H1 (cell line): ENCODE data around the gene PGM1. TPM values are rescaled to one million over a fixed set of nuclear protein-coding genes. Genes with fewer than 3 reads are reported as not detected.

ENCODE experiments used
- YY1 ChIP-seq: IDR thresholded peaks from 2 replicates; pipeline ENCODE4 v1.6.1; 2011; ENCODE audit warnings: low read depth, mild to moderate bottlenecking, low read length
- polyA plus RNA-seq, 7 experiments: library from polyadenylated mRNA; depleted of rRNA in 3 of 7; stranded (reverse) in 5 of 7; unstranded in 2 of 7; fragments of >200 nt in 5 of 7; fragments of 200-250 nt in 2 of 7; gene quantifications; 1 replicate in 5 of 7; 2 replicates in 1 of 7; 4 replicates in 1 of 7; pipeline versions ENCODE4 v1.2.1 to v1.2.3, GENCODE V29; 2011 to 2013; ENCODE audit warnings: missing spikeins in 2 of 7, mixed read lengths in 2 of 7
- total RNA-seq: library from RNA; stranded (reverse); fragmentation: NEBNext Ultra II Directional; extraction: Animal tissue kit (Norgen Biotek cat#: 25700); gene quantifications from 2 replicates; pipeline ENCODE4 v1.2.1, GENCODE V29; 2021
- TF ChIP-seq, protein P1 (sequence below), 3 experiments: IDR thresholded peaks; 1 replicate in 2 of 3; 2 replicates in 1 of 3; pipeline versions ENCODE4 v1.5.1 to v1.6.1; 2011; ENCODE audit warnings: low read length in 3 of 3, mild to moderate bottlenecking in 3 of 3, inconsistent platforms in 2 of 3, low read depth in 1 of 3, moderate library complexity in 1 of 3; ENCODE audit not compliant: insufficient read depth in 1 of 3; ENCODE audit errors: control extremely low read depth in 1 of 3

Gene PGM1
- total and polyA plus RNA-seq, 2 of the 8 experiments (the other 6 are each of a cell fraction or from before 2014, with no cell fraction given), result 33.0 to 65.4 TPM

DNA sequence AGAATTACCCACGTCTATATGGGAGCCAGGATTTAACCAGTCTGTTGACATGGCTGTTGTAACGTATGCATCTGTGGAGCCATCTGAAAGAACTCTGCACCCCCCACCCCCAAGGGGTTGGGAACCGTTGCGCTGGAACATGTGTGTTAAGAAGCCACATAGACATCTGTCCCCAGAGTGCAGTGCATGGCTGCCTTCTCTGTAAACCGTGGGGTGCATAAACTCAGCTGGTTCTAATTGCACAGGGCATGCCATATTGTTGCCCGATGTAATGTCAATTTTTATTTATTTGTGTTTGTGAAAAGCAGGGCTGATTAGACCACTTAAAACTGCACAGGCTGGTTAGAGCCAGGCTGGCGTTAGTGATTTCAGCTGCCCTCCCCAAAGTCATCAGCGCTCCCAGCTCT is 110.5 kb downstream of the PGM1 start (continued):
- TF ChIP-seq, protein P1, sequence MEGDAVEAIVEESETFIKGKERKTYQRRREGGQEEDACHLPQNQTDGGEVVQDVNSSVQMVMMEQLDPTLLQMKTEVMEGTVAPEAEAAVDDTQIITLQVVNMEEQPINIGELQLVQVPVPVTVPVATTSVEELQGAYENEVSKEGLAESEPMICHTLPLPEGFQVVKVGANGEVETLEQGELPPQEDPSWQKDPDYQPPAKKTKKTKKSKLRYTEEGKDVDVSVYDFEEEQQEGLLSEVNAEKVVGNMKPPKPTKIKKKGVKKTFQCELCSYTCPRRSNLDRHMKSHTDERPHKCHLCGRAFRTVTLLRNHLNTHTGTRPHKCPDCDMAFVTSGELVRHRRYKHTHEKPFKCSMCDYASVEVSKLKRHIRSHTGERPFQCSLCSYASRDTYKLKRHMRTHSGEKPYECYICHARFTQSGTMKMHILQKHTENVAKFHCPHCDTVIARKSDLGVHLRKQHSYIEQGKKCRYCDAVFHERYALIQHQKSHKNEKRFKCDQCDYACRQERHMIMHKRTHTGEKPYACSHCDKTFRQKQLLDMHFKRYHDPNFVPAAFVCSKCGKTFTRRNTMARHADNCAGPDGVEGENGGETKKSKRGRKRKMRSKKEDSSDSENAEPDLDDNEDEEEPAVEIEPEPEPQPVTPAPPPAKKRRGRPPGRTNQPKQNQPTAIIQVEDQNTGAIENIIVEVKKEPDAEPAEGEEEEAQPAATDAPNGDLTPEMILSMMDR (IDR thresholded peaks at IDR 0.05; ENCODE audit: control extremely low read depth in 1 of 3, insufficient read depth in 1 of 3, low read depth in 1 of 3, low read length in 3 of 3), result no peak
- no peak for TF ChIP-seq YY1
